HCT116 (cell line): ENCODE data around the gene HPS5. TPM values are rescaled to one million over a fixed set of nuclear protein-coding genes. Genes with fewer than 3 reads are reported as not detected.
"Not testable (repeated sequence)": the region's sequence is repeated elsewhere in the genome, so short reads cannot be mapped to it uniquely, and the experiment has no call there.

Experiments
- ATAC-seq: fragments of 200-7000 bp; cut with Tn5 transposase; 2 replicates; pipeline ENCODE4 v1.9.1; 2020; ENCODE audit warnings: mild to moderate bottlenecking, moderate library complexity
- BruUV-seq: library from RNA; stranded (reverse); fragments of 400-500 nt; replicated peaks from 2 replicates; lab custom pipeline; 2021; lab: Mats Ljungman, UMichigan
- CTCF ChIA-PET: fragments of 300-600 bp; sonication (Branson Sonifier 250); formaldehyde crosslinking; loops from one replicate; lab custom pipeline; 2021; ENCODE audit warnings: antibody characterized with exemption; lab: Charles Lee
- POLR2A ChIA-PET: fragments of 300-600, 350-600 bp; sonication (Branson Sonifier 250); formaldehyde crosslinking; loops from one replicate; lab custom pipeline; 2021; ENCODE audit warnings: antibody characterized with exemption; lab: Charles Lee
- RAD21 ChIA-PET, 2 experiments: fragments of 300-600 bp; sonication (Branson Sonifier 250); formaldehyde crosslinking; loops; one replicate each; lab custom pipeline; 2023; ENCODE audit warnings: low total read pairs in 2 of 2; ENCODE audit not compliant: uncharacterized antibody in 2 of 2, unreplicated experiment in 2 of 2, low non-redundant PET in 1 of 2; lab: Charles Lee
- DNase-seq: peaks from one replicate; pipeline ENCODE4 v3.0.0-alpha.2; 2010; ENCODE audit warnings: low read depth, low spot score
- H2AFZ ChIP-seq: fragments of 200-600 bp; shearing (Covaris generic), sonication (generic); 2 replicates; pipeline ENCODE4 v1.6.1; 2017; ENCODE audit warnings: low read depth, mixed run types, mixed read lengths, antibody characterized with exemption, low read length; ENCODE audit not compliant: poor library complexity, severe bottlenecking
- H3K27ac ChIP-seq: 2 replicates; pipeline ENCODE4 v1.5.1; 2012; ENCODE audit warnings: low read depth, low read length
- H3K27me3 ChIP-seq: fragments of 200-600 bp; sonication (generic); 2 replicates; pipeline ENCODE4 v1.6.1; 2016; ENCODE audit warnings: mixed run types, low read length, mixed read lengths; ENCODE audit not compliant: insufficient read depth
- H3K36me3 ChIP-seq, 2 experiments: fragments of 200-500 bp in 1 of 2; fragments of 200-600 bp in 1 of 2; sonication (Bioruptor generic) in 1 of 2; sonication (generic) in 1 of 2; 2 replicates each; pipeline versions ENCODE4 v1.5.1 to v1.6.1; 2014 to 2016; ENCODE audit warnings: low read length in 2 of 2, inconsistent platforms in 1 of 2, mixed read lengths in 1 of 2, mixed run types in 1 of 2; ENCODE audit not compliant: insufficient read depth in 2 of 2, control insufficient read depth in 1 of 2
- H3K4me1 ChIP-seq, 2 experiments: fragments of 200-600 bp in 1 of 2; sonication (generic) in 1 of 2; 2 replicates each; pipeline versions ENCODE4 v1.5.1 to v1.6.1; 2012 to 2017; ENCODE audit warnings: low read length in 2 of 2, inconsistent platforms in 1 of 2, mild to moderate bottlenecking in 1 of 2, mixed read lengths in 1 of 2, mixed run types in 1 of 2, moderate library complexity in 1 of 2; ENCODE audit not compliant: insufficient read depth in 2 of 2, control insufficient read depth in 1 of 2
- H3K4me2 ChIP-seq: fragments of 200-600 bp; sonication (generic); 2 replicates; pipeline ENCODE4 v1.6.1; 2017; ENCODE audit warnings: mixed run types, low read length, mixed read lengths
- H3K4me3 ChIP-seq, 2 experiments: fragments of 200-600 bp in 1 of 2; sonication (generic) in 1 of 2; replicated peaks in 1 of 2; 2 replicates each; pipeline ENCODE4 v1.5.1; 2011 to 2016; ENCODE audit warnings: low read length in 2 of 2, control low read depth in 1 of 2, low read depth in 1 of 2, mild to moderate bottlenecking in 1 of 2, mixed read lengths in 1 of 2, mixed run types in 1 of 2
- H3K79me2 ChIP-seq: fragments of 200-600 bp; sonication (generic); 2 replicates; pipeline ENCODE4 v1.6.1; 2017; ENCODE audit warnings: mild to moderate bottlenecking, mixed run types, low read length, moderate library complexity, mixed read lengths; ENCODE audit not compliant: insufficient read depth
- H3K9ac ChIP-seq: fragments of 200-600 bp; sonication (generic); 2 replicates; pipeline ENCODE4 v1.6.1; 2016; ENCODE audit warnings: low read length, mixed read lengths
- H3K9me2 ChIP-seq: fragments of 200-600 bp; sonication (generic), shearing (Covaris generic); 2 replicates; pipeline ENCODE4 v1.6.1; 2017; ENCODE audit warnings: mixed run types, mild to moderate bottlenecking, moderate library complexity; ENCODE audit not compliant: insufficient read depth
- H3K9me3 ChIP-seq, 2 experiments: fragments of 200-500 bp in 1 of 2; fragments of 200-600 bp in 1 of 2; sonication (Bioruptor generic) in 1 of 2; sonication (generic) in 1 of 2; 2 replicates each; pipeline ENCODE4 v1.6.1; 2014 to 2017; ENCODE audit warnings: low read length in 2 of 2, mixed read lengths in 2 of 2, inconsistent platforms in 1 of 2, low read depth in 1 of 2, mild to moderate bottlenecking in 1 of 2, mixed run types in 1 of 2, moderate library complexity in 1 of 2; ENCODE audit not compliant: control insufficient read depth in 1 of 2, insufficient read depth in 1 of 2
- H4K20me1 ChIP-seq: fragments of 200-600 bp; sonication (generic), shearing (Covaris generic); 2 replicates; pipeline ENCODE4 v1.6.1; 2017; ENCODE audit warnings: mixed run types, mild to moderate bottlenecking, moderate library complexity; ENCODE audit not compliant: insufficient read depth
- EGR1 ChIP-seq: IDR thresholded peaks from 2 replicates; pipeline ENCODE4 v1.6.1; 2012; ENCODE audit warnings: low read depth
- ELF1 ChIP-seq: IDR thresholded peaks from 2 replicates; pipeline ENCODE4 v1.6.1; 2012; ENCODE audit warnings: low read depth, borderline replicate concordance
- EZH2 ChIP-seq: fragments of 200-600 bp; sonication (generic); IDR thresholded peaks from 2 replicates; pipeline ENCODE4 v1.6.1; 2017; ENCODE audit warnings: antibody characterized with exemption, mixed run types
- EZH2phosphoT487 ChIP-seq: fragments of 200-600 bp; IDR thresholded peaks from 2 replicates; pipeline ENCODE4 v1.6.1; 2018; ENCODE audit warnings: antibody characterized with exemption, borderline replicate concordance
- JUND ChIP-seq: IDR thresholded peaks from 2 replicates; pipeline ENCODE4 v1.6.1; 2012
- POLR2A ChIP-seq: IDR thresholded peaks from 2 replicates; pipeline ENCODE4 v1.7.0; 2011; ENCODE audit warnings: borderline replicate concordance; ENCODE audit not compliant: insufficient read depth, insufficient read length; ENCODE audit errors: extremely low read depth
- POLR2AphosphoS5 ChIP-seq: IDR thresholded peaks from 2 replicates; pipeline ENCODE4 v1.6.1; 2011; ENCODE audit warnings: mild to moderate bottlenecking, low read depth, low read length, moderate library complexity
- SP1 ChIP-seq: IDR thresholded peaks from 2 replicates; pipeline ENCODE4 v1.6.1; 2012; ENCODE audit warnings: low read depth
- TCF7L2 ChIP-seq: IDR thresholded peaks from 2 replicates; pipeline ENCODE4 v1.7.0; 2011; ENCODE audit warnings: borderline replicate concordance, inconsistent platforms; ENCODE audit not compliant: insufficient read depth, insufficient read length; ENCODE audit errors: extremely low read depth
- YY1 ChIP-seq: IDR thresholded peaks from 2 replicates; pipeline ENCODE4 v1.6.1; 2011; ENCODE audit warnings: low read length, low read depth, moderate library complexity, mild to moderate bottlenecking; ENCODE audit not compliant: insufficient replicate concordance; ENCODE audit errors: extremely low read depth
- ZBTB33 ChIP-seq: IDR thresholded peaks from 2 replicates; pipeline ENCODE4 v1.6.1; 2011; ENCODE audit warnings: mild to moderate bottlenecking, low read length, moderate library complexity; ENCODE audit not compliant: insufficient replicate concordance; ENCODE audit errors: extremely low read depth
- ZFX ChIP-seq: fragments of 450-650 bp; IDR thresholded peaks from 2 replicates; pipeline ENCODE4 v1.6.1; 2017
- ZNF274 ChIP-seq: fragments of 200-500 bp; sonication (Bioruptor generic); IDR thresholded peaks from 2 replicates; pipeline ENCODE4 v1.6.1; 2014; ENCODE audit warnings: mild to moderate bottlenecking, low read depth, low read length, inconsistent platforms
- intact Hi-C: fragments of 100-400 bp; cut with micrococcal nuclease; formaldehyde crosslinking; loops from 2 replicates; pipeline ENCODE4 v1.10.0; 2022
- total RNA-seq: library from RNA; stranded (reverse); gene quantifications from one replicate; pipeline ENCODE4 v1.2.1, GENCODE V29; 2021; ENCODE audit not compliant: unreplicated experiment
- TF ChIP-seq, protein P1 (sequence below), 3 experiments: fragments of 200-600 bp in 1 of 3; sonication (generic) in 1 of 3; IDR thresholded peaks in 2 of 3; conservative IDR thresholded peaks in 1 of 3; 2 replicates each; pipeline ENCODE4 v1.5.1; 2012 to 2017; ENCODE audit warnings: low read depth in 2 of 3, low read length in 2 of 3, antibody characterized with exemption in 1 of 3, borderline replicate concordance in 1 of 3, control low read depth in 1 of 3, mild to moderate bottlenecking in 1 of 3, mixed read lengths in 1 of 3, mixed run types in 1 of 3, moderate library complexity in 1 of 3; ENCODE audit not compliant: insufficient read depth in 1 of 3
- TF ChIP-seq, protein P2 (sequence below): IDR thresholded peaks from 2 replicates; pipeline ENCODE4 v1.6.1; 2012

Gene HPS5
- total RNA-seq, 1 experiment from 2014 or later = 19.6 TPM

GRCh38 chr11:18248561-18248960, 73.4 kb downstream of the HPS5 start, which contains the start of gene SAA2:
Gene SAA2, minus strand, starts transcription at chr11:18248668. Its CDS starts 657 bp downstream, at chr11:18248011.
- BruUV-seq = no TSS peak
- no peaks in the 10 kb centered on the region for H4K20me1 ChIP-seq
- no peak for ATAC-seq

DNA sequence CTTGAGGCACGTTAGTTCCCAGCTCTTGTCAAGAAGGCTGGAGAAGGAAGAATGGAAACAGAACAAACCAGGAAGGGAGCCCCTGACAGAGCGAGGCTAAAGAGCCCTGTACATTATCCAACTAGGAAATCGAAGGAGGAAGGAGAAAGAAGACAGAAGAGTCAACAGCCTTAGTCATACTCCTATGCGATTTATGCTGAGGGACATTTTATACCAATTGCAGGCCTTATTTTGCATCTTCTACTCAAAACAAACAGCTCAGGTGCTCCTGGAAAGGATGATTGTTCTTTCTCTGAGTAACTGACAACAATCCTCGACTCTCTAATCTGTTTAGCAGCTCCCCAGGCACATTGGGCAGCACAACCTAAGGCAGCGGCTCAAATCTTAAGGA, 74.8 kb downstream of the HPS5 start:
- H3K9me3 ChIP-seq, H3K9ac ChIP-seq, POLR2A ChIA-PET, RAD21 ChIA-PET, H3K9me2 ChIP-seq, H3K4me3 ChIP-seq, H3K27ac ChIP-seq, ATAC-seq, CTCF ChIA-PET, H3K4me2 ChIP-seq, H4K20me1 ChIP-seq, intact Hi-C loops, H3K4me1 ChIP-seq, DNase-seq, H3K36me3 ChIP-seq, H3K79me2 ChIP-seq, H2AFZ ChIP-seq, BruUV-seq, H3K27me3 ChIP-seq: not testable (repeated sequence)

More at GRCh38 chr11:18248561-18248960, 73.4 kb downstream of the HPS5 start, which contains the start of gene SAA2:
- Histone ChIP-seq H3K4me1 (no peaks in the 10 kb centered on the region; a peak in 1 of 4 replicates), H3K79me2 (no peaks in the 10 kb centered on the region), H3K4me2 (no peak within 1 kb of the TSS), H3K9me2 (no peaks in the 10 kb centered on the region), H2AFZ (no peak within 1 kb of the TSS), H3K36me3 (no peaks in the 10 kb centered on the region), H3K4me3 (no peak within 1 kb of the TSS), H3K27ac (no peak within 1 kb of the TSS), H3K27me3 (no peaks in the 10 kb centered on the region), H3K9me3 (no peaks in the 10 kb centered on the region), H3K9ac (no peak within 1 kb of the TSS)
- RAD21 ChIA-PET = no interaction called here
- TF ChIP-seq ZNF274 (no peak), ZFX (no peak), TCF7L2 (no peak), EZH2phosphoT487 (no peak), EGR1 (no peak), JUND (no peak), POLR2A (no peak), EZH2 (no peak), ZBTB33 (no peak), ELF1 (no peak), SP1 (no peak), POLR2AphosphoS5 (no peak), YY1 (no peak)
- TF ChIP-seq, protein P1, sequence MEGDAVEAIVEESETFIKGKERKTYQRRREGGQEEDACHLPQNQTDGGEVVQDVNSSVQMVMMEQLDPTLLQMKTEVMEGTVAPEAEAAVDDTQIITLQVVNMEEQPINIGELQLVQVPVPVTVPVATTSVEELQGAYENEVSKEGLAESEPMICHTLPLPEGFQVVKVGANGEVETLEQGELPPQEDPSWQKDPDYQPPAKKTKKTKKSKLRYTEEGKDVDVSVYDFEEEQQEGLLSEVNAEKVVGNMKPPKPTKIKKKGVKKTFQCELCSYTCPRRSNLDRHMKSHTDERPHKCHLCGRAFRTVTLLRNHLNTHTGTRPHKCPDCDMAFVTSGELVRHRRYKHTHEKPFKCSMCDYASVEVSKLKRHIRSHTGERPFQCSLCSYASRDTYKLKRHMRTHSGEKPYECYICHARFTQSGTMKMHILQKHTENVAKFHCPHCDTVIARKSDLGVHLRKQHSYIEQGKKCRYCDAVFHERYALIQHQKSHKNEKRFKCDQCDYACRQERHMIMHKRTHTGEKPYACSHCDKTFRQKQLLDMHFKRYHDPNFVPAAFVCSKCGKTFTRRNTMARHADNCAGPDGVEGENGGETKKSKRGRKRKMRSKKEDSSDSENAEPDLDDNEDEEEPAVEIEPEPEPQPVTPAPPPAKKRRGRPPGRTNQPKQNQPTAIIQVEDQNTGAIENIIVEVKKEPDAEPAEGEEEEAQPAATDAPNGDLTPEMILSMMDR (IDR thresholded peaks at IDR 0.05 in 2 of 3, conservative IDR thresholded peaks at IDR 0.05 in 1 of 3; ENCODE audit: borderline replicate concordance in 1 of 3, insufficient read depth in 1 of 3, low read depth in 2 of 3, low read length in 2 of 3) = no peak
- TF ChIP-seq, protein P2, sequence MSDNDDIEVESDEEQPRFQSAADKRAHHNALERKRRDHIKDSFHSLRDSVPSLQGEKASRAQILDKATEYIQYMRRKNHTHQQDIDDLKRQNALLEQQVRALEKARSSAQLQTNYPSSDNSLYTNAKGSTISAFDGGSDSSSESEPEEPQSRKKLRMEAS = no peak
- CTCF ChIA-PET = no interaction called here
- DNase-seq = no peak
- intact Hi-C loops = no loop called here
- POLR2A ChIA-PET = no interaction called here
